Measurements from ENCODE around the gene WDR82.

WDR82 gene

GRCh38 chr3:52243791-52244628, 34.4 kb downstream of the WDR82 start:
- DNase-seq (ENCODE audit: low read depth in 1 of 2, low spot score in 1 of 2) = peak in 1 of 2 experiments; percentile 51
- in situ Hi-C loops (cut with HindIII; ENCODE audit: low pct_unique_long_range_greater_than_20kb, low sequenced_read_pairs) = no loop called here
- TF ChIP-seq JUND (IDR thresholded peaks at IDR 0.05; ENCODE audit: low read depth) = no peak

GRCh38 chr3:52242039-52242438, 36.4 kb downstream of the WDR82 start:
- in situ Hi-C loops (cut with HindIII; ENCODE audit: low pct_unique_long_range_greater_than_20kb, low sequenced_read_pairs) = no loop called here
- no peak for TF ChIP-seq JUND (IDR thresholded peaks at IDR 0.05; ENCODE audit: low read depth)
- DNase-seq (ENCODE audit: low read depth in 1 of 2, low spot score in 1 of 2) = no peak

GRCh38 chr3:52240886-52241370, 37.5 kb downstream of the WDR82 start:
- no peak for TF ChIP-seq JUND (IDR thresholded peaks at IDR 0.05; ENCODE audit: low read depth)
- no peak for DNase-seq (ENCODE audit: low read depth in 1 of 2, low spot score in 1 of 2)
- in situ Hi-C loops (cut with HindIII; ENCODE audit: low pct_unique_long_range_greater_than_20kb, low sequenced_read_pairs) = no loop called here

- TF ChIP-seq JUND (IDR thresholded peaks at IDR 0.05; ENCODE audit: low read depth) = no peak
- in situ Hi-C loops (cut with HindIII; ENCODE audit: low pct_unique_long_range_greater_than_20kb, low sequenced_read_pairs) = no loop called here
- DNase-seq (ENCODE audit: low read depth in 1 of 2, low spot score in 1 of 2) = peak in 1 of 2 experiments; percentile 52
These were observed 38.2 kb downstream of the WDR82 start for GRCh38 chr3:52240059-52240885.

- in situ Hi-C loops (cut with HindIII; ENCODE audit: low pct_unique_long_range_greater_than_20kb, low sequenced_read_pairs) = no loop called here
- TF ChIP-seq JUND (IDR thresholded peaks at IDR 0.05; ENCODE audit: low read depth) = no peak
- DNase-seq (ENCODE audit: low read depth in 1 of 2, low spot score in 1 of 2) = peak; percentile 59 to 89
These were observed 39.4 kb downstream of the WDR82 start, which contains the start of gene TWF2 for GRCh38 chr3:52238761-52239701. Gene TWF2, minus strand, starts transcription at chr3:52239158. Its CDS starts 142 bp downstream, at chr3:52239016.

GRCh38 chr3:52238193-52238760, 40.2 kb downstream of the WDR82 start:
- in situ Hi-C loops (cut with HindIII; ENCODE audit: low pct_unique_long_range_greater_than_20kb, low sequenced_read_pairs) = no loop called here
- no peak for DNase-seq (ENCODE audit: low read depth in 1 of 2, low spot score in 1 of 2)
- TF ChIP-seq JUND (IDR thresholded peaks at IDR 0.05; ENCODE audit: low read depth) = no peak

- TF ChIP-seq JUND (IDR thresholded peaks at IDR 0.05; ENCODE audit: low read depth) = no peak
- peak in 1 of 2 experiments; percentile 62 for DNase-seq (ENCODE audit: low read depth in 1 of 2, low spot score in 1 of 2)
- in situ Hi-C loops (cut with HindIII; ENCODE audit: low pct_unique_long_range_greater_than_20kb, low sequenced_read_pairs) = no loop called here
These were observed 40.7 kb downstream of the WDR82 start for GRCh38 chr3:52237657-52238172.

- in situ Hi-C loops (cut with HindIII; ENCODE audit: low pct_unique_long_range_greater_than_20kb, low sequenced_read_pairs) = no loop called here
- no peak for TF ChIP-seq JUND (IDR thresholded peaks at IDR 0.05; ENCODE audit: low read depth)
- DNase-seq (ENCODE audit: low read depth in 1 of 2, low spot score in 1 of 2) = no peak
These were observed 41.3 kb downstream of the WDR82 start for GRCh38 chr3:52237006-52237656.

GRCh38 chr3:52236424-52236886, 42.0 kb downstream of the WDR82 start:
- no peak for TF ChIP-seq JUND (IDR thresholded peaks at IDR 0.05; ENCODE audit: low read depth)
- no peak for DNase-seq (ENCODE audit: low read depth in 1 of 2, low spot score in 1 of 2)
- in situ Hi-C loops (cut with HindIII; ENCODE audit: low pct_unique_long_range_greater_than_20kb, low sequenced_read_pairs) = no loop called here

GRCh38 chr3:52234516-52235447, 43.7 kb downstream of the WDR82 start:
- in situ Hi-C loops (cut with HindIII; ENCODE audit: low pct_unique_long_range_greater_than_20kb, low sequenced_read_pairs) = no loop called here
- no peak for TF ChIP-seq JUND (IDR thresholded peaks at IDR 0.05; ENCODE audit: low read depth)
- DNase-seq (ENCODE audit: low read depth in 1 of 2, low spot score in 1 of 2) = no peak

All from T47D (cell line).